Nephron progenitor cell (in vitro differentiated cells): ENCODE measurements around the gene SORCS2.
A peak's percentile ranks its signal among the peaks of the same experiment; 100 is the strongest.

Experiments
- DNase-seq: peaks from one replicate; pipeline ENCODE4 v3.0.0; 2021
- H3K27ac Mint-ChIP-seq: 2 replicates; pipeline ENCODE4 v1.8.0; 2021; ENCODE audit warnings: mild to moderate bottlenecking, moderate library complexity, mixed read lengths
- H3K27me3 Mint-ChIP-seq: 2 replicates; pipeline ENCODE4 v1.8.0; 2021; ENCODE audit warnings: mild to moderate bottlenecking, low read depth, mixed read lengths; ENCODE audit not compliant: poor library complexity
- H3K36me3 Mint-ChIP-seq: 2 replicates; pipeline ENCODE4 v1.8.0; 2021; ENCODE audit warnings: low read depth, mixed read lengths
- H3K4me1 Mint-ChIP-seq: 2 replicates; pipeline ENCODE4 v1.8.0; 2021; ENCODE audit warnings: mixed read lengths
- H3K4me3 Mint-ChIP-seq: 2 replicates; pipeline ENCODE4 v1.8.0; 2021; ENCODE audit warnings: mild to moderate bottlenecking, moderate library complexity, mixed read lengths
- H3K9me3 Mint-ChIP-seq: 2 replicates; pipeline ENCODE4 v1.8.0; 2021; ENCODE audit warnings: mild to moderate bottlenecking, moderate library complexity, mixed read lengths
- CTCF ChIP-seq: fragments of 200-600 bp; sonication (generic); IDR thresholded peaks from 2 replicates; pipeline ENCODE4 v1.5.0; 2021; ENCODE audit warnings: antibody characterized with exemption

The SORCS2 gene

GRCh38 chr4:7353846-7354610, 161.7 kb downstream of the SORCS2 start:
- no peak overlapping the region for H3K27ac Mint-ChIP-seq
- H3K4me3 Mint-ChIP-seq, result no peak overlapping the region
- DNase-seq, result no peak
- H3K4me1 Mint-ChIP-seq, result peaks cover 28% of the 10 kb centered on the region
- no peaks in the 10 kb centered on the region for H3K36me3 Mint-ChIP-seq
- TF ChIP-seq CTCF, result no peak
- no peaks in the 10 kb centered on the region for H3K9me3 Mint-ChIP-seq
- peaks cover 13% of the 10 kb centered on the region for H3K27me3 Mint-ChIP-seq

GRCh38 chr4:7354927-7355326, 162.6 kb downstream of the SORCS2 start:
- peaks cover 13% of the 10 kb centered on the region for H3K27me3 Mint-ChIP-seq
- no peaks in the 10 kb centered on the region for H3K9me3 Mint-ChIP-seq
- DNase-seq, result no peak
- H3K4me3 Mint-ChIP-seq, result no peak overlapping the region
- H3K36me3 Mint-ChIP-seq, result no peaks in the 10 kb centered on the region
- TF ChIP-seq CTCF, result no peak
- H3K4me1 Mint-ChIP-seq, result peaks cover 27% of the 10 kb centered on the region
- no peak overlapping the region for H3K27ac Mint-ChIP-seq

- no peak for TF ChIP-seq CTCF
- no peak for DNase-seq
- Mint-ChIP-seq H3K36me3 (no peaks in the 10 kb centered on the region), H3K9me3 (no peaks in the 10 kb centered on the region), H3K27me3 (peaks cover 16% of the 10 kb centered on the region), H3K4me1 (peaks cover 25% of the 10 kb centered on the region), H3K27ac (peak overlapping the region; percentile 50), H3K4me3 (no peak overlapping the region)
These were observed 163.5 kb downstream of the SORCS2 start for GRCh38 chr4:7355795-7356194.

- no peak overlapping the region for H3K27ac Mint-ChIP-seq
These were observed 164.5 kb downstream of the SORCS2 start for GRCh38 chr4:7356667-7357310.

GRCh38 chr4:7357323-7357722, 165.0 kb downstream of the SORCS2 start:
- H3K4me1 Mint-ChIP-seq, result peaks cover 30% of the 10 kb centered on the region
- peaks cover 8% of the 10 kb centered on the region for H3K27me3 Mint-ChIP-seq
- no peak for DNase-seq
- no peak overlapping the region for H3K4me3 Mint-ChIP-seq
- no peak for TF ChIP-seq CTCF
- no peaks in the 10 kb centered on the region for H3K9me3 Mint-ChIP-seq
- H3K36me3 Mint-ChIP-seq, result no peaks in the 10 kb centered on the region
- H3K27ac Mint-ChIP-seq, result no peak overlapping the region

More at GRCh38 chr4:7356667-7357310, 164.5 kb downstream of the SORCS2 start:
- Mint-ChIP-seq H3K9me3 (no peaks in the 10 kb centered on the region), H3K27me3 (peaks cover 13% of the 10 kb centered on the region), H3K4me3 (no peak overlapping the region), H3K4me1 (peaks cover 30% of the 10 kb centered on the region), H3K36me3 (no peaks in the 10 kb centered on the region)
- no peak for TF ChIP-seq CTCF
- no peak for DNase-seq
